Keratinocyte (primary cell): ENCODE data around the gene UBE2L5. TPM values are rescaled to one million over a fixed set of nuclear protein-coding genes. Genes with fewer than 3 reads are reported as not detected.

ENCODE experiments used
- DNase-seq: peaks from one replicate; pipeline ENCODE4 v3.0.0-alpha.2; 2011; ENCODE audit warnings: low read depth, missing footprints, low spot score
- FAIRE-seq: peaks from 2 replicates; lab custom pipeline; 2011; peaks lifted over from hg19 to GRCh38; lab: Jason Lieb, UNC
- H2AFZ ChIP-seq: 2 replicates; pipeline ENCODE4 v1.6.0; 2012; ENCODE audit warnings: low read length, control low read depth, inconsistent platforms; ENCODE audit not compliant: control insufficient read depth
- H3K27ac ChIP-seq: 2 replicates; pipeline ENCODE4 v1.5.1; 2011; ENCODE audit warnings: low read length; ENCODE audit not compliant: control insufficient read depth, insufficient read depth
- H3K27me3 ChIP-seq: 3 replicates; pipeline ENCODE4 v1.6.0; 2011; ENCODE audit warnings: low read length; ENCODE audit not compliant: control insufficient read depth, insufficient read depth; ENCODE audit errors: extremely low read depth
- H3K36me3 ChIP-seq, 2 experiments: 2 replicates in 1 of 2; 3 replicates in 1 of 2; pipeline ENCODE4 v1.5.1; 2011; ENCODE audit warnings: low read length in 2 of 2, mild to moderate bottlenecking in 1 of 2; ENCODE audit not compliant: control insufficient read depth in 2 of 2, insufficient read depth in 2 of 2; ENCODE audit errors: extremely low read depth in 1 of 2
- H3K4me1 ChIP-seq: 3 replicates; pipeline ENCODE4 v1.5.1; 2011; ENCODE audit warnings: low read length; ENCODE audit not compliant: control insufficient read depth, insufficient read depth; ENCODE audit errors: extremely low read depth
- H3K4me2 ChIP-seq: 3 replicates; pipeline ENCODE4 v1.6.0; 2011; ENCODE audit warnings: low read depth, low read length; ENCODE audit not compliant: control insufficient read depth, insufficient read depth; ENCODE audit errors: extremely low read depth
- H3K4me3 ChIP-seq, 3 experiments: fragments of 200-600 bp in 1 of 3; sonication (generic) in 1 of 3; 2 replicates in 2 of 3; 3 replicates in 1 of 3; pipeline ENCODE4 v1.5.1; 2011 to 2016; ENCODE audit warnings: low read length in 3 of 3, mild to moderate bottlenecking in 3 of 3, control low read depth in 2 of 3, inconsistent platforms in 1 of 3, low read depth in 1 of 3, mixed read lengths in 1 of 3, mixed run types in 1 of 3, moderate library complexity in 1 of 3; ENCODE audit not compliant: control insufficient read depth in 2 of 3, insufficient read depth in 2 of 3; ENCODE audit errors: extremely low read depth in 1 of 3
- H3K79me2 ChIP-seq: 2 replicates; pipeline ENCODE4 v1.6.0; 2012; ENCODE audit warnings: low read length; ENCODE audit not compliant: control insufficient read depth, insufficient read depth
- H3K9ac ChIP-seq: 3 replicates; pipeline ENCODE4 v1.6.0; 2011; ENCODE audit warnings: low read length; ENCODE audit not compliant: control insufficient read depth, insufficient read depth; ENCODE audit errors: extremely low read depth
- H3K9me1 ChIP-seq: 3 replicates; pipeline ENCODE4 v1.6.0; 2011; ENCODE audit warnings: low read length; ENCODE audit not compliant: control insufficient read depth, insufficient read depth; ENCODE audit errors: extremely low read depth
- H3K9me3 ChIP-seq: 2 replicates; pipeline ENCODE4 v1.5.1; 2012; ENCODE audit warnings: low read depth, low read length; ENCODE audit not compliant: control insufficient read depth
- H4K20me1 ChIP-seq: 3 replicates; pipeline ENCODE4 v1.6.0; 2011; ENCODE audit warnings: low read length; ENCODE audit not compliant: control insufficient read depth, insufficient read depth; ENCODE audit errors: extremely low read depth
- CTCF ChIP-seq, 3 experiments: IDR thresholded peaks in 1 of 3; conservative IDR thresholded peaks in 1 of 3; optimal IDR thresholded peaks in 1 of 3; 2 replicates in 2 of 3; 3 replicates in 1 of 3; pipeline versions ENCODE3 to v1.5.1; 2011; ENCODE audit warnings: low read length in 3 of 3, mild to moderate bottlenecking in 3 of 3, moderate library complexity in 2 of 3, control low read depth in 1 of 3, inconsistent platforms in 1 of 3; ENCODE audit not compliant: insufficient read depth in 2 of 3; ENCODE audit errors: extremely low read depth in 1 of 3
- EZH2 ChIP-seq: IDR thresholded peaks from one replicate; pipeline ENCODE4 v1.6.1; 2012; ENCODE audit warnings: inconsistent platforms, mild to moderate bottlenecking, low read length, moderate library complexity
- dilution Hi-C: fragments of 300-500 bp; cut with MboI; formaldehyde crosslinking; loops from one replicate; pipeline ENCODE4 v1.7.0; 2020; ENCODE audit warnings: low sequenced_read_pairs; ENCODE audit not compliant: extremely low pct_ligation_motif_present
- polyA plus RNA-seq, 5 experiments: library from polyadenylated mRNA; depleted of rRNA in 3 of 5; stranded (reverse) in 3 of 5; stranded (forward) in 1 of 5; unstranded in 1 of 5; fragments of >200 nt; gene quantifications; 1 replicate in 1 of 5; 2 replicates in 3 of 5; 3 replicates in 1 of 5; pipeline versions ENCODE4 v1.2.1 to v1.2.3, GENCODE V29; 2011 to 2012; ENCODE audit warnings: missing spikeins in 2 of 5, low read depth in 1 of 5, low replicate concordance in 1 of 5

The UBE2L5 gene
- polyA plus RNA-seq, 1 donor (not counting 4 experiments of a cell fraction or from before 2014, with no cell fraction given): 0.38 TPM

DNA sequence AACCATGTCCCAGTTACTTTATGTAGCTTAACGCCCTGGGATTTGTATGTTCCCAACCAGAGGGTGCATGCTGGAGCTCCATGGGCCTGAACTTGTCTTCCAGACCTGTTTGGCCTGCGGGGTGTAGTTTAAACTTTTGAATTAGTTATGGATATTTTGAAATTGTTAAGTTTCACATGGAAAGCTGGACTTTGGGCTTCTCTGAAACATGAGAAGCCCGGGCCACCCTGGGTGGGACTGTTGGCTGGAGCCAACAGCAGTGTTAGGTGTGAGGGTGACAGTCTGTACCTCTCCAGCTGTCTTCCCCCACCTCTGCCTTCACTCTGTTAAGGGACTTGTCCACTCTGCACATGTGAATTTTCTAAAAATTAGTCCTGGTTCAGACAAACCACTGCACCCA, 1.6 kb downstream of the UBE2L5 start:
- H3K27ac ChIP-seq: no peak overlapping the region

DNA sequence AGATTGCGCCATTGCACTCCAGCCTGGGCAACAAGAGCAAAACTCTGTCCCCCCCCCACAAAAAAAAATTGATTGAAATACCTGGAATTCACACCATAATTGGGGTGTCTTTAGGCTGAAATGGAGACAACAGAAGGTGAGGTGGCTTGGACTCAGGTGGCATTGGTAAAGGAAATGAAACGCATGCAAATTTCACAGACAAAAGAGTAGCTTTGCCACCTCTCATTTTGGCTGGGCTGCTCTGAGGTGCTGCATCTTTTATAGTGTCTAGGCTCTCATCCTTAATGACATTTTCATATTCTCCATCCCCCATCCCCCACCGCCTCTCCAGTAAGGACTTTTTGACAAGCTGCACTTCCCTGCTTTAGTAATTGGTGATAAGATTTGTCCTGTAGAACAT, 6.9 kb downstream of the UBE2L5 start:
- Histone ChIP-seq H3K79me2 (no peaks in the 10 kb centered on the region), H2AFZ (no peak overlapping the region), H4K20me1 (no peaks in the 10 kb centered on the region), H3K4me1 (peaks cover 30% of the 10 kb centered on the region), H3K4me3 (no peak overlapping the region), H3K9me1 (no peaks in the 10 kb centered on the region), H3K27ac (peak overlapping the region; percentile 88), H3K9ac (no peak overlapping the region), H3K4me2 (peak overlapping the region; percentile 81), H3K9me3 (no peaks in the 10 kb centered on the region), H3K36me3 (no peaks in the 10 kb centered on the region), H3K27me3 (no peaks in the 10 kb centered on the region)
- dilution Hi-C loops: no loop called here
- FAIRE-seq (no peak), DNase-seq (no peak)
- no peak for TF ChIP-seq EZH2
- TF ChIP-seq CTCF (optimal IDR thresholded peaks at IDR 0.05 in 1 of 3, IDR thresholded peaks at IDR 0.05 in 1 of 3, conservative IDR thresholded peaks at IDR 0.05 in 1 of 3; ENCODE audit: extremely low read depth in 1 of 3, insufficient read depth in 2 of 3, low read length in 3 of 3): no peak

More for the DNA sequence above, 1.6 kb downstream of the UBE2L5 start:
- Histone ChIP-seq H2AFZ (no peak overlapping the region), H3K27me3 (no peaks in the 10 kb centered on the region), H3K4me3 (no peak overlapping the region), H3K4me1 (peaks cover 19% of the 10 kb centered on the region), H3K36me3 (no peaks in the 10 kb centered on the region), H3K79me2 (no peaks in the 10 kb centered on the region), H4K20me1 (no peaks in the 10 kb centered on the region), H3K9me1 (no peaks in the 10 kb centered on the region), H3K4me2 (no peak overlapping the region), H3K9me3 (no peaks in the 10 kb centered on the region), H3K9ac (no peak overlapping the region)
- dilution Hi-C loops: no loop called here
- no peak for TF ChIP-seq EZH2
- TF ChIP-seq CTCF (optimal IDR thresholded peaks at IDR 0.05 in 1 of 3, IDR thresholded peaks at IDR 0.05 in 1 of 3, conservative IDR thresholded peaks at IDR 0.05 in 1 of 3; ENCODE audit: extremely low read depth in 1 of 3, insufficient read depth in 2 of 3, low read length in 3 of 3): no peak
- DNase-seq (no peak), FAIRE-seq (no peak)
